Nephron progenitor cell (in vitro differentiated cells): ENCODE data around the gene GNG7.
"Not testable (repeated sequence)": the region's sequence is repeated elsewhere in the genome, so short reads cannot be mapped to it uniquely, and the experiment has no call there.

Experiments
- DNase-seq: peaks from one replicate; pipeline ENCODE4 v3.0.0; 2021
- H3K27ac Mint-ChIP-seq: 2 replicates; pipeline ENCODE4 v1.8.0; 2021; ENCODE audit warnings: mild to moderate bottlenecking, moderate library complexity, mixed read lengths
- H3K27me3 Mint-ChIP-seq: 2 replicates; pipeline ENCODE4 v1.8.0; 2021; ENCODE audit warnings: mild to moderate bottlenecking, low read depth, mixed read lengths; ENCODE audit not compliant: poor library complexity
- H3K36me3 Mint-ChIP-seq: 2 replicates; pipeline ENCODE4 v1.8.0; 2021; ENCODE audit warnings: low read depth, mixed read lengths
- H3K4me1 Mint-ChIP-seq: 2 replicates; pipeline ENCODE4 v1.8.0; 2021; ENCODE audit warnings: mixed read lengths
- H3K4me3 Mint-ChIP-seq: 2 replicates; pipeline ENCODE4 v1.8.0; 2021; ENCODE audit warnings: mild to moderate bottlenecking, moderate library complexity, mixed read lengths
- H3K9me3 Mint-ChIP-seq: 2 replicates; pipeline ENCODE4 v1.8.0; 2021; ENCODE audit warnings: mild to moderate bottlenecking, moderate library complexity, mixed read lengths
- CTCF ChIP-seq: fragments of 200-600 bp; sonication (generic); IDR thresholded peaks from 2 replicates; pipeline ENCODE4 v1.5.0; 2021; ENCODE audit warnings: antibody characterized with exemption

Gene GNG7

GRCh38 chr19:2607712-2608601 lies 94.5 kb downstream of the GNG7 start:
- TF ChIP-seq CTCF, result no peak
- peaks cover 5% of the 10 kb centered on the region for H3K36me3 Mint-ChIP-seq
- no peak overlapping the region for H3K27ac Mint-ChIP-seq
- peak overlapping the region; percentile 10 for H3K4me3 Mint-ChIP-seq
- H3K9me3 Mint-ChIP-seq, result peaks cover 7% of the 10 kb centered on the region
- H3K27me3 Mint-ChIP-seq, result peaks cover 21% of the 10 kb centered on the region
- H3K4me1 Mint-ChIP-seq, result peaks cover 19% of the 10 kb centered on the region
- DNase-seq, result no peak

- H3K4me1 Mint-ChIP-seq, result peaks cover 26% of the 10 kb centered on the region
- not testable (repeated sequence) for H3K9me3 Mint-ChIP-seq, DNase-seq, H3K36me3 Mint-ChIP-seq, H3K4me3 Mint-ChIP-seq, H3K27ac Mint-ChIP-seq
- H3K27me3 Mint-ChIP-seq, result peaks cover 24% of the 10 kb centered on the region
These were observed 95.7 kb downstream of the GNG7 start for GRCh38 chr19:2606774-2607173.

- not testable (repeated sequence) for DNase-seq, H3K27ac Mint-ChIP-seq, H3K36me3 Mint-ChIP-seq, H3K9me3 Mint-ChIP-seq, H3K4me3 Mint-ChIP-seq
- peaks cover 26% of the 10 kb centered on the region for H3K4me1 Mint-ChIP-seq
- peaks cover 29% of the 10 kb centered on the region for H3K27me3 Mint-ChIP-seq
These were observed 96.6 kb downstream of the GNG7 start for GRCh38 chr19:2605889-2606288.

GRCh38 chr19:2604747-2605329 lies 97.7 kb downstream of the GNG7 start:
- TF ChIP-seq CTCF, result no peak
- H3K36me3 Mint-ChIP-seq, result peaks cover 5% of the 10 kb centered on the region
- H3K9me3 Mint-ChIP-seq, result peaks cover 7% of the 10 kb centered on the region
- peaks cover 26% of the 10 kb centered on the region for H3K4me1 Mint-ChIP-seq
- H3K4me3 Mint-ChIP-seq, result no peak overlapping the region
- no peak for DNase-seq
- H3K27me3 Mint-ChIP-seq, result peaks cover 29% of the 10 kb centered on the region
- H3K27ac Mint-ChIP-seq, result no peak overlapping the region

GRCh38 chr19:2603334-2603733 lies 99.2 kb downstream of the GNG7 start:
- Mint-ChIP-seq H3K27ac (no peak overlapping the region), H3K4me3 (peak overlapping the region; percentile 23)

GRCh38 chr19:2602391-2603181 lies 99.9 kb downstream of the GNG7 start:
- Mint-ChIP-seq H3K27ac (peak overlapping the region; percentile 36), H3K36me3 (peaks cover 5% of the 10 kb centered on the region), H3K9me3 (peaks cover 7% of the 10 kb centered on the region), H3K27me3 (peaks cover 26% of the 10 kb centered on the region), H3K4me3 (peak overlapping the region; percentile 73), H3K4me1 (peaks cover 25% of the 10 kb centered on the region)
- TF ChIP-seq CTCF, result no peak
- DNase-seq, result peak; percentile 54

More at GRCh38 chr19:2603334-2603733, 99.2 kb downstream of the GNG7 start:
- DNase-seq, result no peak
- Mint-ChIP-seq H3K27me3 (peaks cover 29% of the 10 kb centered on the region), H3K9me3 (peaks cover 7% of the 10 kb centered on the region), H3K36me3 (peaks cover 5% of the 10 kb centered on the region), H3K4me1 (peaks cover 31% of the 10 kb centered on the region)
- no peak for TF ChIP-seq CTCF
